CD14-positive monocyte (primary cell): Measurements from ENCODE around the gene KCNT2. TPM values are rescaled to one million over a fixed set of nuclear protein-coding genes. Genes with fewer than 3 reads are reported as not detected.

Experiments used
- DNase-seq, 3 donors: peaks; one replicate each; pipeline ENCODE4 v3.0.0-alpha.2; 2011 to 2022
- H2AFZ ChIP-seq: 2 replicates; pipeline ENCODE4 v1.6.0; 2012; ENCODE audit warnings: mild to moderate bottlenecking, low read depth, low read length, inconsistent platforms; ENCODE audit not compliant: insufficient read depth, poor library complexity, severe bottlenecking
- H3K27ac ChIP-seq, 2 donors: 1 replicate in 1 of 2; 2 replicates in 1 of 2; pipeline ENCODE4 v1.5.1; 2012 to 2013; ENCODE audit warnings: low read length in 2 of 2, control low read depth in 1 of 2, inconsistent platforms in 1 of 2, low read depth in 1 of 2, mild to moderate bottlenecking in 1 of 2
- H3K27me3 ChIP-seq, 2 donors: one replicate each; pipeline versions ENCODE4 v1.6.0 to v1.6.1; 2011 to 2013; ENCODE audit warnings: low read length in 2 of 2; ENCODE audit not compliant: control insufficient read depth in 2 of 2, insufficient read depth in 2 of 2
- H3K36me3 ChIP-seq, 2 donors: replicated peaks in 1 of 2; 1 replicate in 1 of 2; 2 replicates in 1 of 2; pipeline versions ENCODE4 v1.5.1 to v1.6.1; 2012 to 2013; ENCODE audit warnings: low read length in 2 of 2, control low read depth in 1 of 2, inconsistent platforms in 1 of 2, mild to moderate bottlenecking in 1 of 2; ENCODE audit not compliant: insufficient read depth in 2 of 2, control insufficient read depth in 1 of 2
- H3K4me1 ChIP-seq, 2 donors: 1 replicate in 1 of 2; 2 replicates in 1 of 2; pipeline versions ENCODE4 v1.5.1 to v1.6.1; 2012 to 2013; ENCODE audit warnings: low read length in 2 of 2, control low read depth in 1 of 2, inconsistent platforms in 1 of 2, mild to moderate bottlenecking in 1 of 2, moderate library complexity in 1 of 2; ENCODE audit not compliant: insufficient read depth in 2 of 2, control insufficient read depth in 1 of 2
- H3K4me2 ChIP-seq: replicated peaks from 2 replicates; pipeline ENCODE3; 2012; ENCODE audit warnings: low read length, moderate library complexity, mild to moderate bottlenecking; ENCODE audit not compliant: poor library complexity, severe bottlenecking; ENCODE audit errors: extremely low read depth
- H3K4me3 ChIP-seq, 3 experiments: fragments of 200-600 bp in 1 of 3; sonication (generic) in 1 of 3; replicated peaks in 1 of 3; 1 replicate in 2 of 3; 2 replicates in 1 of 3; pipeline ENCODE4 v1.5.1; 2011 to 2013; ENCODE audit warnings: low read length in 3 of 3, mild to moderate bottlenecking in 3 of 3, control low read depth in 2 of 3, low read depth in 2 of 3, inconsistent platforms in 1 of 3, moderate library complexity in 1 of 3
- H3K79me2 ChIP-seq: 2 replicates; pipeline ENCODE4 v1.6.0; 2012; ENCODE audit warnings: mild to moderate bottlenecking, control low read depth, inconsistent platforms, low read length, moderate library complexity; ENCODE audit not compliant: insufficient read depth
- H3K9ac ChIP-seq: 2 replicates; pipeline ENCODE4 v1.6.0; 2017; ENCODE audit warnings: low read length, mild to moderate bottlenecking; ENCODE audit not compliant: insufficient read depth, poor library complexity, severe bottlenecking
- H3K9me3 ChIP-seq, 2 donors: replicated peaks in 1 of 2; 1 replicate in 1 of 2; 2 replicates in 1 of 2; pipeline versions ENCODE4 v1.5.1 to v1.6.1; 2012 to 2013; ENCODE audit warnings: low read length in 2 of 2, control low read depth in 1 of 2; ENCODE audit not compliant: control insufficient read depth in 1 of 2, insufficient read depth in 1 of 2
- H4K20me1 ChIP-seq: 2 replicates; pipeline ENCODE4 v1.6.0; 2012; ENCODE audit warnings: mild to moderate bottlenecking, low read length, control low read depth, moderate library complexity; ENCODE audit not compliant: insufficient read depth
- H3K27ac Mint-ChIP-seq, 7 donors: one replicate each; pipeline ENCODE4 v1.8.0; 2020; ENCODE audit warnings: mild to moderate bottlenecking in 7 of 7, mixed read lengths in 7 of 7, moderate library complexity in 6 of 7, inconsistent platforms in 2 of 7
- H3K27me3 Mint-ChIP-seq, 3 donors: one replicate each; pipeline ENCODE4 v1.8.0; 2021 to 2022; ENCODE audit warnings: low read depth in 3 of 3, mild to moderate bottlenecking in 3 of 3, mixed read lengths in 3 of 3, moderate library complexity in 3 of 3, inconsistent platforms in 1 of 3
- H3K36me3 Mint-ChIP-seq, 2 donors: one replicate each; pipeline ENCODE4 v1.8.0; 2020; ENCODE audit warnings: mixed read lengths in 2 of 2, inconsistent platforms in 1 of 2, mild to moderate bottlenecking in 1 of 2
- H3K4me1 Mint-ChIP-seq: one replicate; pipeline ENCODE4 v1.8.0; 2020; ENCODE audit warnings: mild to moderate bottlenecking, mixed read lengths
- H3K4me3 Mint-ChIP-seq, 2 donors: one replicate each; pipeline ENCODE4 v1.8.0; 2020; ENCODE audit warnings: mild to moderate bottlenecking in 2 of 2, mixed read lengths in 2 of 2, moderate library complexity in 1 of 2
- H3K9me3 Mint-ChIP-seq, 7 donors: one replicate each; pipeline ENCODE4 v1.8.0; 2020 to 2022; ENCODE audit warnings: mixed read lengths in 7 of 7, mild to moderate bottlenecking in 6 of 7, moderate library complexity in 6 of 7, inconsistent platforms in 2 of 7
- WGBS: methylation state at CpG from one replicate; pipeline ENCODE4 v1.1.5; 2013; ENCODE audit warnings: missing lambda C conversion rate; ENCODE audit not compliant: insufficient coverage; 5-methylcytosine and 5-hydroxymethylcytosine counted together
- intact Hi-C, 2 donors: fragments of 100-400 bp; cut with micrococcal nuclease; formaldehyde crosslinking; loops; one replicate each; pipeline versions ENCODE4 v1.15.0 to v1.15.1; 2023
- polyA plus RNA-seq, 3 donors: library from polyadenylated mRNA; depleted of rRNA in 1 of 3; unstranded in 2 of 3; stranded (reverse) in 1 of 3; fragments of 300-500 nt in 2 of 3; fragments of >200 nt in 1 of 3; fragmentation: Illumina TruSeq in 2 of 3; gene quantifications; 1 replicate in 2 of 3; 2 replicates in 1 of 3; pipeline ENCODE4 v1.2.3, GENCODE V29; 2012 to 2021
- TF ChIP-seq, protein P1 (sequence below): fragments of 200-600 bp; IDR thresholded peaks from one replicate; pipeline ENCODE4 v1.8.0; 2022; ENCODE audit warnings: antibody characterized with exemption, mild to moderate bottlenecking

Gene KCNT2
- polyA plus RNA-seq, 3 donors = not detected

DNA sequence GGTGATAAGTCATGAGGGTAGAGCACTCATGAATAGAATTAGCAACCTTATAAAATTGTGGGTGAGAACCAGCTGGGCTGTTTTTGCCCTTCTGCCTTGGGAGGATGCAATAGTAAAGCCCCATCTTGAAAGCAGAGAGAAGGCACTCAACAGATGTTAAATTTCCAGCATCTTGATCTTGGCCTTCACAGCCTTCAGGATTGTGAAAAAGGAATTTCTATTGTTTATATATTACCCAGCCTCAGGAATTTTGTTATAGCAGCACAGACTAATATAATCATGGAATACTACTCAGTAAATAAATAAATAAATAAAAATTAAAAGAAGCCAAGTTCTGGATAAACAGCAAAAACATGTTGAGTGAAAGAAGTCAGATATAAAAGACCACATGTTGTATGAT, 175.2 kb downstream of the KCNT2 start:
- H3K4me3 ChIP-seq = no peak overlapping the region
- intact Hi-C loops = no loop called here
- Mint-ChIP-seq H3K4me3 (no peak overlapping the region), H3K9me3 (peaks cover 0 to 6% (median 2%) of the 10 kb centered on the region in 7 donors), H3K27ac (no peak overlapping the region), H3K27me3 (no peaks in the 10 kb centered on the region), H3K4me1 (no peaks in the 10 kb centered on the region), H3K36me3 (no peaks in the 10 kb centered on the region)
- no peak overlapping the region for H3K4me2 ChIP-seq
- no peak overlapping the region for H3K9ac ChIP-seq
- no peaks in the 10 kb centered on the region for H3K79me2 ChIP-seq
- no peak overlapping the region for H3K27ac ChIP-seq
- DNase-seq = no peak
- H3K27me3 ChIP-seq = no peaks in the 10 kb centered on the region
- no peak overlapping the region for H2AFZ ChIP-seq
- no peaks in the 10 kb centered on the region for H3K36me3 ChIP-seq
- no peaks in the 10 kb centered on the region for H4K20me1 ChIP-seq
- TF ChIP-seq, protein P1, sequence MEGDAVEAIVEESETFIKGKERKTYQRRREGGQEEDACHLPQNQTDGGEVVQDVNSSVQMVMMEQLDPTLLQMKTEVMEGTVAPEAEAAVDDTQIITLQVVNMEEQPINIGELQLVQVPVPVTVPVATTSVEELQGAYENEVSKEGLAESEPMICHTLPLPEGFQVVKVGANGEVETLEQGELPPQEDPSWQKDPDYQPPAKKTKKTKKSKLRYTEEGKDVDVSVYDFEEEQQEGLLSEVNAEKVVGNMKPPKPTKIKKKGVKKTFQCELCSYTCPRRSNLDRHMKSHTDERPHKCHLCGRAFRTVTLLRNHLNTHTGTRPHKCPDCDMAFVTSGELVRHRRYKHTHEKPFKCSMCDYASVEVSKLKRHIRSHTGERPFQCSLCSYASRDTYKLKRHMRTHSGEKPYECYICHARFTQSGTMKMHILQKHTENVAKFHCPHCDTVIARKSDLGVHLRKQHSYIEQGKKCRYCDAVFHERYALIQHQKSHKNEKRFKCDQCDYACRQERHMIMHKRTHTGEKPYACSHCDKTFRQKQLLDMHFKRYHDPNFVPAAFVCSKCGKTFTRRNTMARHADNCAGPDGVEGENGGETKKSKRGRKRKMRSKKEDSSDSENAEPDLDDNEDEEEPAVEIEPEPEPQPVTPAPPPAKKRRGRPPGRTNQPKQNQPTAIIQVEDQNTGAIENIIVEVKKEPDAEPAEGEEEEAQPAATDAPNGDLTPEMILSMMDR = no peak
- no peaks in the 10 kb centered on the region for H3K9me3 ChIP-seq
- no peaks in the 10 kb centered on the region for H3K4me1 ChIP-seq

DNA sequence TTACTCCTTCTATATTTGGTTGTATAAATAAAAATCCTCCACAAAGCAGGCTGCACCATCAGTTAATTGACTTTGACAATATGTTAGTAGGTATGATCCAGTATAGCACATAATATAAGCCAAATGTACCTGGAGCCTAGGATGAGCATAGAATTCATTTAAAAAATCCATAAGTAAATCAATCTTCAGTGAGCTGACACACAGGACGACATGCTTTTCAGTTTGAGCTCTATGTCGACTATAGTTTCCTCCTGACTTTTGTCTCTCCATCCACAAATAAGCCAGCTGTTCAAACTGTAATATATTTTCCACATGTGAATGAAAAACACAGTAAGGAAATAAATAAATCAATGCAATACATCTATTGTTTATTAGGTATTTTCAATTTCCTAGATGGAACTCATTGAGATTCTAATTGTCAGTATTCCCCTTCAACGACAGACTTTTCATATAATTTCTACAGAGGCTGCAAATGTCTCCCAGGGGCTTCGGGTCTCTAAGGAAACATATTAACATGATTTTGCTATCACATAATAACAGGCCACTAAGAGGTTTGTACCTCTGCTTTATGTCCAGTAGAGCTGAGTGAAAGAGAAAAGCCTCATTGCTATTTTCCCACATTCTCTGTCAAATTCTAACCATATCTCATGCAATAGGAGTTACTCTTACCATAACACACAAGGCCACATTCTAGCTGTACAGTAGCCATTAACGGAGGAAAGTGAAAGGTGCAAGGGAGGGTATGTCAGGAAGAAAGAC, 180.1 kb downstream of the KCNT2 start:
- Histone ChIP-seq H3K4me1 (no peaks in the 10 kb centered on the region), H3K27ac (no peak overlapping the region), H4K20me1 (no peaks in the 10 kb centered on the region), H2AFZ (no peak overlapping the region), H3K4me3 (no peak overlapping the region), H3K4me2 (no peak overlapping the region), H3K9ac (no peak overlapping the region), H3K9me3 (no peaks in the 10 kb centered on the region), H3K36me3 (no peaks in the 10 kb centered on the region), H3K27me3 (no peaks in the 10 kb centered on the region), H3K79me2 (no peaks in the 10 kb centered on the region)
- Mint-ChIP-seq H3K36me3 (no peaks in the 10 kb centered on the region), H3K4me1 (no peaks in the 10 kb centered on the region), H3K4me3 (no peak overlapping the region), H3K27me3 (no peaks in the 10 kb centered on the region), H3K27ac (no peak overlapping the region), H3K9me3 (peaks cover 0 to 6% (median 2%) of the 10 kb centered on the region in 7 donors)
- TF ChIP-seq, protein P1 = no peak
- no peak for DNase-seq
- no CpG with 5 or more reads among the region's 5 CpGs for WGBS
- intact Hi-C loops = no loop called here
